ENCODE data around the gene SLC38A1.
"Not testable (repeated sequence)": the region's sequence is repeated elsewhere in the genome, so short reads cannot be mapped to it uniquely, and the experiment has no call there.

Gene SLC38A1

DNA sequence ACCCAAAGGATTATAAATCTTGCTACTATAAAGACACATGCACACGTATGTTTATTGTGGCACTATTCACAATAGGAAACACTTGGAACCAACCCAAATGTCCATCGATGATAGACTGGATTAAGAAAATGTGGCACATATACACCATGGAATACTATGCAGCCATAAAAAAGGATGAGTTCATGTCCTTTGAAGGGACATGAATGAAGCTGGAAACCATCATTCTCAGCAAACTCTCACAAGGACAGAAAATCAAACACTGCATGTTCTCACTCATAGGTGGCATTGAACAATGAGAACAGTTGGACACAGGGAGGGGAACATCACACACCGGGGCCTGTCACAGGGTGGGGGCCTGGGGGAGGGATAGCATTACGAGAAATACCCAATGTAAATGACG is 16.8 kb downstream of the SLC38A1 start:
- not testable (repeated sequence) for H3K9me3 ChIP-seq (ENCODE audit: control insufficient read depth, insufficient read depth, low read length); H3K4me1 ChIP-seq (ENCODE audit: control insufficient read depth, insufficient read depth, low read length); H3K9ac ChIP-seq (ENCODE audit: low read depth, low read length); H3K4me3 ChIP-seq (ENCODE audit: low read depth, low read length); H3K27me3 ChIP-seq (ENCODE audit: control insufficient read depth, insufficient read depth, low read length); H3K27ac ChIP-seq (ENCODE audit: low read depth, low read length)
- peaks cover 40% of the 10 kb centered on the region for H3K36me3 ChIP-seq (ENCODE audit: control insufficient read depth, insufficient read depth, low read length)

DNA sequence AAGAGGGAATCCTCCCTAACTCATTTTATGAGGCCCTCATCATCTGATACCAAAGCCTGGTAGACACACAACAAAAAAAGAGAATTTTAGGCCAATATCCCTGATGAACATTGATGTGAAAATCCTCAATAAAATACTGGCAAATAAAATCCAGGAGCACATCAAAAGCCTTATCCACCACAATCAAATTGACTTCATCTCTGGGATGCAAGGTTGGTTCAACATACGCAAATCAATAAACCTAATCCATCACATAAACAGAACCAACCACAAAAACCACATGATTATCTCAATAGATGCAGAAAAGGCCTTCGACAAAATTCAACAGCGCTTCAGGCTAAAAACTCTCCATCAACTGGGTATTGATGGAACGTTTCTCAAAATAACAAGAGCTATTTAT is 18.9 kb downstream of the SLC38A1 start:
- not testable (repeated sequence) for H3K4me3 ChIP-seq (ENCODE audit: low read depth, low read length); H3K27ac ChIP-seq (ENCODE audit: low read depth, low read length); H3K4me1 ChIP-seq (ENCODE audit: control insufficient read depth, insufficient read depth, low read length); H3K27me3 ChIP-seq (ENCODE audit: control insufficient read depth, insufficient read depth, low read length); H3K9ac ChIP-seq (ENCODE audit: low read depth, low read length); H3K9me3 ChIP-seq (ENCODE audit: control insufficient read depth, insufficient read depth, low read length)
- H3K36me3 ChIP-seq (ENCODE audit: control insufficient read depth, insufficient read depth, low read length), result peaks cover 38% of the 10 kb centered on the region

DNA sequence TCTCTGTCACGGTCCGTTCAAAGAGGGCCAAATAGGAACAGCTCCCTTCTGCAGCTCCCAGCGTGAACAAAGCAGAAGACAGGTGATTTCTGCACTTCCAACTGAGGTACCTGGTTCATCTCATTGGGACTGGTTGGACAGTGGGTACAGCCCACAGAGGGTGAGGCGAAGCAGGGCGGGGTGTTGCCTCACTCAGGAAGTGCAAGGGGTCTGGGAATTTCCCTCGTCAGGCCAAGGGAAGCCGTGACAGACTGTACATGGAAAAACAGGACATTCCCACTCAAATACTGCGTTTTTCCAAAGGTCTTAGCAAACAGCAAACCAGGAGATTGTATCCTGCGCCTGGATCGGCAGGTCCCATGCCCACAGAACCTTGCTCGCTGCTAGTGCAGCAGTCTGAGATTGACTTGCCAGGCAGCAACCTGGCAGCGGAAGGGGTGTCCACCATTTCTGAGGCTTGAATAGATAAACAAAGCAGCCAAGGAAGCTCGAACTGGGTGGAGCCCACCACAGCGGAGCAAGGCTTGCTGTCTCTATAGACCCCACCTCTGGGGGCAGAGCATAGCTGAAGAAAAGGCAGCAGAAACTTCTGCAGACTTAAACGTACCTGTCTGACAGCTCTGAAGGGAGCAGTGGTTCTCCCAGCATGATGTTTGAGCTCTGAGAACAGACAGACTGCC is 22.7 kb downstream of the SLC38A1 start:
- Histone ChIP-seq H3K27me3 (ENCODE audit: control insufficient read depth, insufficient read depth, low read length) (no peaks in the 10 kb centered on the region), H3K4me3 (ENCODE audit: low read depth, low read length) (no peak overlapping the region), H3K36me3 (ENCODE audit: control insufficient read depth, insufficient read depth, low read length) (peaks cover 43% of the 10 kb centered on the region), H3K9me3 (ENCODE audit: control insufficient read depth, insufficient read depth, low read length) (no peaks in the 10 kb centered on the region), H3K9ac (ENCODE audit: low read depth, low read length) (no peak overlapping the region), H3K4me1 (ENCODE audit: control insufficient read depth, insufficient read depth, low read length) (0 out of 2 replicates have a peak, but pooled peaks cover 3% of the 10 kb centered on the region), H3K27ac (ENCODE audit: low read depth, low read length) (no peak overlapping the region)

DNA sequence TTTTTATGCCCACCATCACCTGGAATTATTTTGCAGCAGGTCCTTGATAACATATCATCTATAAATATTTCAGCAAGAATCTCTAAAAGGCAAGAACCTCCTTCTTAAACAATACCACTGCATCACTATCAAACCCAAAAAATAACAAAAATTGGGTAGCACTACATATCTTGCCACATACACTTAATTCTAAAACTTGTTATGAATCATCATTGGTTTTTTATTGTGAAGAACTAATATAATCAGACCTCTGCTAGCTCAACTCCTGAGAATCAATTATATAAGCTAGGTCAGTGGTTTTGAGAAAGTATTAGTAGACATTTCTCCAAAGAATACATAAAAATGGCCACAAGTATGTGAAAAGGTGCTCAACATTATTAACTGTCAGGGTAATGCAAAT is 23.8 kb downstream of the SLC38A1 start:
- H3K27me3 ChIP-seq (ENCODE audit: control insufficient read depth, insufficient read depth, low read length), result no peaks in the 10 kb centered on the region
- H3K27ac ChIP-seq (ENCODE audit: low read depth, low read length), result no peak overlapping the region
- H3K9ac ChIP-seq (ENCODE audit: low read depth, low read length), result no peak overlapping the region
- peaks cover 54% of the 10 kb centered on the region for H3K36me3 ChIP-seq (ENCODE audit: control insufficient read depth, insufficient read depth, low read length)
- H3K9me3 ChIP-seq (ENCODE audit: control insufficient read depth, insufficient read depth, low read length), result no peaks in the 10 kb centered on the region
- 0 out of 2 replicates have a peak, but pooled peaks cover 3% of the 10 kb centered on the region for H3K4me1 ChIP-seq (ENCODE audit: control insufficient read depth, insufficient read depth, low read length)
- no peak overlapping the region for H3K4me3 ChIP-seq (ENCODE audit: low read depth, low read length)

- Histone ChIP-seq H3K9me3 (ENCODE audit: control insufficient read depth, insufficient read depth, low read length) (no peaks in the 10 kb centered on the region), H3K9ac (ENCODE audit: low read depth, low read length) (no peak overlapping the region), H3K4me1 (ENCODE audit: control insufficient read depth, insufficient read depth, low read length) (0 out of 2 replicates have a peak, but pooled peaks cover 3% of the 10 kb centered on the region), H3K27ac (ENCODE audit: low read depth, low read length) (no peak overlapping the region), H3K36me3 (ENCODE audit: control insufficient read depth, insufficient read depth, low read length) (peaks cover 61% of the 10 kb centered on the region), H3K27me3 (ENCODE audit: control insufficient read depth, insufficient read depth, low read length) (no peaks in the 10 kb centered on the region), H3K4me3 (ENCODE audit: low read depth, low read length) (no peak overlapping the region)
Observed at GRCh38 chr12:46244273-46244915, 24.4 kb downstream of the SLC38A1 start.

- Histone ChIP-seq H3K4me1 (ENCODE audit: control insufficient read depth, insufficient read depth, low read length) (0 out of 2 replicates have a peak, but pooled peaks cover 3% of the 10 kb centered on the region), H3K4me3 (ENCODE audit: low read depth, low read length) (no peak overlapping the region), H3K27ac (ENCODE audit: low read depth, low read length) (no peak overlapping the region), H3K36me3 (ENCODE audit: control insufficient read depth, insufficient read depth, low read length) (peaks cover 79% of the 10 kb centered on the region), H3K9me3 (ENCODE audit: control insufficient read depth, insufficient read depth, low read length) (no peaks in the 10 kb centered on the region), H3K27me3 (ENCODE audit: control insufficient read depth, insufficient read depth, low read length) (no peaks in the 10 kb centered on the region), H3K9ac (ENCODE audit: low read depth, low read length) (no peak overlapping the region)
Observed at GRCh38 chr12:46242569-46242968, 26.3 kb downstream of the SLC38A1 start.

- Histone ChIP-seq H3K9me3 (ENCODE audit: control insufficient read depth, insufficient read depth, low read length) (no peaks in the 10 kb centered on the region), H3K4me1 (ENCODE audit: control insufficient read depth, insufficient read depth, low read length) (0 out of 2 replicates have a peak, but pooled peaks cover 3% of the 10 kb centered on the region), H3K36me3 (ENCODE audit: control insufficient read depth, insufficient read depth, low read length) (peaks cover 91% of the 10 kb centered on the region), H3K9ac (ENCODE audit: low read depth, low read length) (no peak overlapping the region), H3K27ac (ENCODE audit: low read depth, low read length) (no peak overlapping the region), H3K27me3 (ENCODE audit: control insufficient read depth, insufficient read depth, low read length) (no peaks in the 10 kb centered on the region), H3K4me3 (ENCODE audit: low read depth, low read length) (no peak overlapping the region)
Observed at GRCh38 chr12:46240436-46240835, 28.4 kb downstream of the SLC38A1 start.

DNA sequence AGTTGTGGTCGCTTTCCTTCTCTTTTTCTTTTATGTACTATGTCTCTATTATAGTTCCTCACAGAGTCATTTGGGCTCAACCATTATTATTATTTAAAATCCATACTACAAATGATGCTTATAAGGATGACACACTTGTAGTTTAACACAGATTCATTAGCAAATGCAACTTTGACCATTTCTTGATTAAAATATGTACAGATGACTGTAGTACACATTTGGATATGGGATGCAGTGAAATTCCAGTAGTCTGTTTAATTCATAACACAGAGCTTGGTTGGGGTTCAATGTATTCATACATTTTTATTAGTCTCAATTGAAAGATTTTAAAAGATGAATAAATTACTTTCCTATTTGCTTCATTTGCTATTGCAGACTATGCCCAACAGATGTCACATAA is 30.0 kb downstream of the SLC38A1 start:
- Histone ChIP-seq H3K27ac (ENCODE audit: low read depth, low read length) (no peak overlapping the region), H3K9ac (ENCODE audit: low read depth, low read length) (no peak overlapping the region), H3K27me3 (ENCODE audit: control insufficient read depth, insufficient read depth, low read length) (no peaks in the 10 kb centered on the region), H3K9me3 (ENCODE audit: control insufficient read depth, insufficient read depth, low read length) (no peaks in the 10 kb centered on the region), H3K36me3 (ENCODE audit: control insufficient read depth, insufficient read depth, low read length) (peaks cover 91% of the 10 kb centered on the region), H3K4me3 (ENCODE audit: low read depth, low read length) (no peak overlapping the region), H3K4me1 (ENCODE audit: control insufficient read depth, insufficient read depth, low read length) (no peaks in the 10 kb centered on the region)

DNA sequence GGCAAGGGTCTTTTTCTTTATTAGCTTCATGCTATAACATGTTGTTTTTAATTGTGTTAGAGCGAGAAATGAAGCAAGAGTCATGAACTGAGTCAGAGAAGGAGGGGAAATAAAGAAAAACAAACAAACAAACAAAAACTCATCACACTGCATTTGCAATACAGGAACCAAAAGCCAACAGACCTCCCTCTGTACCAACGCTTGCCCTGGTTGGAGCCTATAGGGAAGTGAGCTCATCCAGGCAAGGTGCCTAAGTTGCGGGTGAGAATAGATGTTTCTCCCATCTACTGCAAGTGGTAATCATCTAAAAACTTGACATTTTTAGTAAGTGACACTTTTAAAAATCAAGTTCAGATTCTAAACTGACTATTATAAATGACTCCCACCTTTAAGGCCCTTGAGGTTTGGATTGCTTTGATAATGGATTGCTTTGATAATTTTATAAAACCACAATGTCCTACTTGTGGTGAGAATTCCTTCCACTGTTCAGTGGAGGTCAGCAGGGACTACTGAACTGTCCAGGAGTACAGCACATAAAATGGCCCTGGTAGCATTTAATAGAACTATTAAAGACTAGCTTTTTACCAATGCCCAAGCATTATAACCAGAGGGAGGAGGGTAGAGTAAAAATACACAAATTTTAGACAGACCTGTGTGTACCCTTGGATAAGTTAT is 31.3 kb downstream of the SLC38A1 start:
- no peak overlapping the region for H3K27ac ChIP-seq (ENCODE audit: low read depth, low read length)
- peaks cover 90% of the 10 kb centered on the region for H3K36me3 ChIP-seq (ENCODE audit: control insufficient read depth, insufficient read depth, low read length)
- H3K4me3 ChIP-seq (ENCODE audit: low read depth, low read length), result no peak overlapping the region
- H3K27me3 ChIP-seq (ENCODE audit: control insufficient read depth, insufficient read depth, low read length), result no peaks in the 10 kb centered on the region
- no peaks in the 10 kb centered on the region for H3K9me3 ChIP-seq (ENCODE audit: control insufficient read depth, insufficient read depth, low read length)
- no peaks in the 10 kb centered on the region for H3K4me1 ChIP-seq (ENCODE audit: control insufficient read depth, insufficient read depth, low read length)
- H3K9ac ChIP-seq (ENCODE audit: low read depth, low read length), result no peak overlapping the region

DNA sequence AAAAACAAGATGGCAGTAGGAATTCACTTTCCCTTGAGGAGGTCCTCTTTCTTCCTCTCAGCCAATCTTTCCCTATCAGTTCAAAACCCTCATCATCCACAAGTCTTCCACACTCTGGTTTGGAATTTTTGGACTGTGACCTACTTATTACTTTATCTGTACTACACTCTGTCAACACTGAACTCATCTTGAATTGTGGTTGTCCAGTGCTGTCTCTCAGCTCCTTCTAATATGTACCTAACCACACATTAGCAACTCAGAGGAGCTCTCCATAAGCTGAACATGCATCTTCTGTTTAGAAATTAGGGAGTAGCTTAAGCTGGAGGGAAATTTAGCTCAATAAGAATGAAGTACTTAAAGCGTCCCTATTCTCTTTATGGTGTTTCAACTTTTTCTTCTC is 34.8 kb downstream of the SLC38A1 start:
- peaks cover 88% of the 10 kb centered on the region for H3K36me3 ChIP-seq (ENCODE audit: control insufficient read depth, insufficient read depth, low read length)
- no peaks in the 10 kb centered on the region for H3K9me3 ChIP-seq (ENCODE audit: control insufficient read depth, insufficient read depth, low read length)
- H3K4me3 ChIP-seq (ENCODE audit: low read depth, low read length), result no peak overlapping the region
- H3K27ac ChIP-seq (ENCODE audit: low read depth, low read length), result no peak overlapping the region
- no peaks in the 10 kb centered on the region for H3K27me3 ChIP-seq (ENCODE audit: control insufficient read depth, insufficient read depth, low read length)
- no peaks in the 10 kb centered on the region for H3K4me1 ChIP-seq (ENCODE audit: control insufficient read depth, insufficient read depth, low read length)
- no peak overlapping the region for H3K9ac ChIP-seq (ENCODE audit: low read depth, low read length)

- Histone ChIP-seq H3K36me3 (ENCODE audit: control insufficient read depth, insufficient read depth, low read length) (peaks cover 88% of the 10 kb centered on the region), H3K27ac (ENCODE audit: low read depth, low read length) (no peak overlapping the region), H3K4me3 (ENCODE audit: low read depth, low read length) (no peak overlapping the region)
Observed at GRCh38 chr12:46233423-46233822, 35.4 kb downstream of the SLC38A1 start.

More at GRCh38 chr12:46233423-46233822, 35.4 kb downstream of the SLC38A1 start:
- Histone ChIP-seq H3K4me1 (ENCODE audit: control insufficient read depth, insufficient read depth, low read length) (no peaks in the 10 kb centered on the region), H3K9me3 (ENCODE audit: control insufficient read depth, insufficient read depth, low read length) (no peaks in the 10 kb centered on the region), H3K27me3 (ENCODE audit: control insufficient read depth, insufficient read depth, low read length) (no peaks in the 10 kb centered on the region), H3K9ac (ENCODE audit: low read depth, low read length) (no peak overlapping the region)
